CD4-positive, alpha-beta memory T cell (primary cell): ENCODE results near the gene AJAP1. TPM values are rescaled to one million over a fixed set of nuclear protein-coding genes. Genes with fewer than 3 reads are reported as not detected.
A peak's percentile ranks its signal among the peaks of the same experiment; 100 is the strongest.

Experiments used
- CTCF ChIA-PET: fragments of 350-600 bp; sonication (Branson Sonifier 250); formaldehyde crosslinking; loops from one replicate; lab custom pipeline; 2021; ENCODE audit warnings: inconsistent platforms; ENCODE audit not compliant: partially characterized antibody; lab: Charles Lee
- POLR2A ChIA-PET: fragments of 350-600 bp; sonication (Branson Sonifier 250); formaldehyde crosslinking; loops from one replicate; lab custom pipeline; 2021; ENCODE audit not compliant: partially characterized antibody; lab: Charles Lee
- DNase-seq, 5 donors: peaks; one replicate each; pipeline versions ENCODE4 v3.0.0 to v3.0.0-alpha.2; 2020 to 2022; ENCODE audit warnings: mixed read lengths in 1 of 5
- H3K27ac ChIP-seq: one replicate; pipeline ENCODE4 v1.7.0; 2013; ENCODE audit warnings: low read depth, low read length
- H3K27me3 ChIP-seq: 2 replicates; pipeline ENCODE4 v1.7.0; 2013; ENCODE audit warnings: mild to moderate bottlenecking, low read length, moderate library complexity; ENCODE audit not compliant: insufficient read depth
- H3K36me3 ChIP-seq: 2 replicates; pipeline ENCODE4 v1.7.0; 2013; ENCODE audit warnings: mild to moderate bottlenecking, low read length, moderate library complexity; ENCODE audit not compliant: insufficient read depth
- H3K4me1 ChIP-seq: 2 replicates; pipeline ENCODE4 v1.7.0; 2013; ENCODE audit warnings: mild to moderate bottlenecking, low read length, moderate library complexity; ENCODE audit not compliant: insufficient read depth
- H3K4me3 ChIP-seq, 2 donors: one replicate each; pipeline ENCODE4 v1.7.0; 2013; ENCODE audit warnings: low read length in 2 of 2, mild to moderate bottlenecking in 1 of 2
- H3K9me3 ChIP-seq, 2 donors: one replicate each; pipeline ENCODE4 v1.7.0; 2013; ENCODE audit warnings: low read length in 2 of 2, control low read depth in 1 of 2; ENCODE audit not compliant: control insufficient read depth in 1 of 2
- H3K27ac Mint-ChIP-seq, 7 donors: one replicate each; pipeline ENCODE4 v1.8.0; 2020 to 2021; ENCODE audit warnings: mixed read lengths in 7 of 7, mild to moderate bottlenecking in 6 of 7, inconsistent platforms in 3 of 7, moderate library complexity in 3 of 7
- H3K27me3 Mint-ChIP-seq, 2 donors: one replicate each; pipeline ENCODE4 v1.8.0; 2020 to 2021; ENCODE audit warnings: mixed read lengths in 2 of 2
- H3K36me3 Mint-ChIP-seq, 2 donors: one replicate each; pipeline ENCODE4 v1.8.0; 2020 to 2021; ENCODE audit warnings: mixed read lengths in 2 of 2, inconsistent platforms in 1 of 2, mild to moderate bottlenecking in 1 of 2
- H3K4me1 Mint-ChIP-seq, 4 donors: one replicate each; pipeline ENCODE4 v1.8.0; 2020 to 2021; ENCODE audit warnings: mixed read lengths in 4 of 4, mild to moderate bottlenecking in 1 of 4
- H3K4me3 Mint-ChIP-seq, 8 donors: one replicate each; pipeline ENCODE4 v1.8.0; 2020 to 2021; ENCODE audit warnings: mixed read lengths in 8 of 8, mild to moderate bottlenecking in 7 of 8, moderate library complexity in 6 of 8, inconsistent platforms in 3 of 8
- H3K9me3 Mint-ChIP-seq, 8 donors: one replicate each; pipeline ENCODE4 v1.8.0; 2020 to 2021; ENCODE audit warnings: mixed read lengths in 8 of 8, mild to moderate bottlenecking in 5 of 8, inconsistent platforms in 3 of 8, moderate library complexity in 1 of 8
- intact Hi-C: fragments of 100-400 bp; cut with micrococcal nuclease; formaldehyde crosslinking; loops from one replicate; pipeline ENCODE4 v1.15.1; 2023
- polyA plus RNA-seq, 2 donors: library from polyadenylated mRNA; unstranded; fragments of 300-500 nt; fragmentation: Illumina TruSeq; gene quantifications; one replicate each; pipeline ENCODE4 v1.2.3, GENCODE V29; 2021
- total RNA-seq, 2 experiments: library from RNA; stranded (reverse); gene quantifications; one replicate each; pipeline ENCODE4 v1.2.3, GENCODE V29; 2021

Gene AJAP1
- total and polyA plus RNA-seq, 4 experiments from 2014 or later, result 0.09 TPM; not detected in 3

- ChIA-PET POLR2A (no interaction called here), CTCF (interaction anchor here (0.6 kb wide), 1 partner anchor 14 kb away, joined by 3 read pairs; no protein-coding TSS in a partner anchor)
- Histone ChIP-seq H3K27me3 (no peaks in the 10 kb centered on the region), H3K4me1 (no peaks in the 10 kb centered on the region), H3K9me3 (no peaks in the 10 kb centered on the region), H3K4me3 (no peak overlapping the region), H3K36me3 (no peaks in the 10 kb centered on the region), H3K27ac (no peak overlapping the region)
- H3K4me3 Mint-ChIP-seq, result no peak overlapping the region
- no peak for DNase-seq
- H3K27ac Mint-ChIP-seq, result no peak overlapping the region
- peaks cover 0 to 8% (median 0%) of the 10 kb centered on the region in 8 donors for H3K9me3 Mint-ChIP-seq
- peaks cover 5 to 14% of the 10 kb centered on the region in 2 donors for H3K27me3 Mint-ChIP-seq
- intact Hi-C loops, result no loop called here
- no peaks in the 10 kb centered on the region for H3K36me3 Mint-ChIP-seq
- no peaks in the 10 kb centered on the region for H3K4me1 Mint-ChIP-seq
Observed at GRCh38 chr1:4794020-4794780, 139.8 kb downstream of the AJAP1 start.

GRCh38 chr1:4796161-4797015 is 142.0 kb downstream of the AJAP1 start:
- no peaks in the 10 kb centered on the region for H3K36me3 ChIP-seq
- Mint-ChIP-seq H3K27me3 (peaks cover 10 to 15% of the 10 kb centered on the region in 2 donors), H3K27ac (no peak overlapping the region), H3K9me3 (peaks cover 0 to 7% (median 0%) of the 10 kb centered on the region in 8 donors), H3K4me1 (no peaks in the 10 kb centered on the region), H3K36me3 (no peaks in the 10 kb centered on the region), H3K4me3 (no peak overlapping the region)
- intact Hi-C loops, result no loop called here
- no peaks in the 10 kb centered on the region for H3K27me3 ChIP-seq
- DNase-seq, result no peak
- H3K9me3 ChIP-seq, result no peaks in the 10 kb centered on the region
- POLR2A ChIA-PET, result no interaction called here
- H3K27ac ChIP-seq, result no peak overlapping the region
- H3K4me1 ChIP-seq, result no peaks in the 10 kb centered on the region
- H3K4me3 ChIP-seq, result no peak overlapping the region
- CTCF ChIA-PET, result no interaction called here

- CTCF ChIA-PET, result no interaction called here
Observed at GRCh38 chr1:4797016-4797410, 142.6 kb downstream of the AJAP1 start.

GRCh38 chr1:4797429-4797828 is 143.0 kb downstream of the AJAP1 start:
- no peak overlapping the region for H3K4me3 Mint-ChIP-seq
- ChIA-PET POLR2A (no interaction called here), CTCF (no interaction called here)
- intact Hi-C loops, result no loop called here
- Histone ChIP-seq H3K27ac (no peak overlapping the region), H3K4me3 (no peak overlapping the region), H3K9me3 (no peaks in the 10 kb centered on the region), H3K4me1 (no peaks in the 10 kb centered on the region), H3K27me3 (no peaks in the 10 kb centered on the region), H3K36me3 (no peaks in the 10 kb centered on the region)
- H3K27ac Mint-ChIP-seq, result no peak overlapping the region
- no peak for DNase-seq
- H3K4me1 Mint-ChIP-seq, result no peaks in the 10 kb centered on the region
- peaks cover 11 to 15% of the 10 kb centered on the region in 2 donors for H3K27me3 Mint-ChIP-seq
- peaks cover 0 to 7% (median 0%) of the 10 kb centered on the region in 8 donors for H3K9me3 Mint-ChIP-seq
- H3K36me3 Mint-ChIP-seq, result no peaks in the 10 kb centered on the region

More at GRCh38 chr1:4797016-4797410, 142.6 kb downstream of the AJAP1 start:
- POLR2A ChIA-PET, result no interaction called here
- intact Hi-C loops, result no loop called here
- H3K27ac Mint-ChIP-seq, result no peak overlapping the region
- H3K36me3 Mint-ChIP-seq, result no peaks in the 10 kb centered on the region
- no peaks in the 10 kb centered on the region for H3K4me1 Mint-ChIP-seq
- H3K9me3 Mint-ChIP-seq, result peaks cover 0 to 7% (median 0%) of the 10 kb centered on the region in 8 donors
- Histone ChIP-seq H3K4me3 (no peak overlapping the region), H3K27me3 (no peaks in the 10 kb centered on the region), H3K9me3 (no peaks in the 10 kb centered on the region), H3K27ac (no peak overlapping the region), H3K36me3 (no peaks in the 10 kb centered on the region), H3K4me1 (no peaks in the 10 kb centered on the region)
- no peak overlapping the region for H3K4me3 Mint-ChIP-seq
- DNase-seq, result no peak
- peaks cover 11 to 15% of the 10 kb centered on the region in 2 donors for H3K27me3 Mint-ChIP-seq

GRCh38 chr1:4801192-4801924 is 146.9 kb downstream of the AJAP1 start:
- H3K27ac ChIP-seq, result no peak overlapping the region
- H3K9me3 ChIP-seq, result no peaks in the 10 kb centered on the region
- intact Hi-C loops, result no loop called here
- Mint-ChIP-seq H3K4me3 (no peak overlapping the region), H3K9me3 (peaks cover 0 to 16% (median 8%) of the 10 kb centered on the region in 8 donors), H3K36me3 (no peaks in the 10 kb centered on the region), H3K27me3 (peaks cover 20 to 32% of the 10 kb centered on the region in 2 donors), H3K27ac (peak overlapping the region in 1 of 7 donors; percentile 55), H3K4me1 (no peaks in the 10 kb centered on the region)
- H3K4me1 ChIP-seq, result no peaks in the 10 kb centered on the region
- POLR2A ChIA-PET, result no interaction called here
- H3K4me3 ChIP-seq, result no peak overlapping the region
- CTCF ChIA-PET, result no interaction called here
- no peak for DNase-seq
- no peaks in the 10 kb centered on the region for H3K36me3 ChIP-seq
- no peaks in the 10 kb centered on the region for H3K27me3 ChIP-seq

- DNase-seq, result no peak
- H3K4me3 Mint-ChIP-seq, result no peak overlapping the region
- ChIA-PET POLR2A (no interaction called here), CTCF (no interaction called here)
- no peaks in the 10 kb centered on the region for H3K4me1 Mint-ChIP-seq
- H3K27me3 Mint-ChIP-seq, result peaks cover 20 to 32% of the 10 kb centered on the region in 2 donors
- intact Hi-C loops, result no loop called here
- H3K27ac Mint-ChIP-seq, result no peak overlapping the region
- H3K4me3 ChIP-seq, result no peak overlapping the region
- H3K27ac ChIP-seq, result no peak overlapping the region
- no peaks in the 10 kb centered on the region for H3K36me3 ChIP-seq
- no peaks in the 10 kb centered on the region for H3K27me3 ChIP-seq
- no peaks in the 10 kb centered on the region for H3K9me3 ChIP-seq
- H3K36me3 Mint-ChIP-seq, result no peaks in the 10 kb centered on the region
- no peaks in the 10 kb centered on the region for H3K4me1 ChIP-seq
- H3K9me3 Mint-ChIP-seq, result peaks cover 0 to 20% (median 13%) of the 10 kb centered on the region in 8 donors
Observed at GRCh38 chr1:4802024-4802423, 147.6 kb downstream of the AJAP1 start.

GRCh38 chr1:4803335-4803734 is 148.9 kb downstream of the AJAP1 start:
- no peak overlapping the region for H3K4me3 Mint-ChIP-seq
- CTCF ChIA-PET, result no interaction called here
- H3K27ac ChIP-seq, result no peak overlapping the region

More at GRCh38 chr1:4803335-4803734, 148.9 kb downstream of the AJAP1 start:
- Mint-ChIP-seq H3K36me3 (no peaks in the 10 kb centered on the region), H3K27ac (no peak overlapping the region), H3K9me3 (peaks cover 0 to 23% (median 18%) of the 10 kb centered on the region in 8 donors), H3K4me1 (no peaks in the 10 kb centered on the region), H3K27me3 (peaks cover 20 to 32% of the 10 kb centered on the region in 2 donors)
- Histone ChIP-seq H3K36me3 (no peaks in the 10 kb centered on the region), H3K9me3 (no peaks in the 10 kb centered on the region), H3K4me3 (no peak overlapping the region), H3K4me1 (no peaks in the 10 kb centered on the region), H3K27me3 (no peaks in the 10 kb centered on the region)
- POLR2A ChIA-PET, result no interaction called here
- DNase-seq, result no peak
- intact Hi-C loops, result no loop called here
